GM18505 (cell line): ENCODE measurements around the gene PNPO.
"Not testable (repeated sequence)": the region's sequence is repeated elsewhere in the genome, so short reads cannot be mapped to it uniquely, and the experiment has no call there.

Experiments used
- ATAC-seq: cut with Tn5 transposase; IDR thresholded peaks from one replicate; pipeline ENCODE4 v1.9.1; 2021; ENCODE audit not compliant: unreplicated experiment
- POLR2A ChIP-seq: IDR thresholded peaks from 4 replicates; pipeline ENCODE4 v1.6.1; 2011; ENCODE audit warnings: borderline replicate concordance; ENCODE audit not compliant: insufficient read depth, insufficient read length; ENCODE audit errors: extremely low read depth

The PNPO gene

DNA sequence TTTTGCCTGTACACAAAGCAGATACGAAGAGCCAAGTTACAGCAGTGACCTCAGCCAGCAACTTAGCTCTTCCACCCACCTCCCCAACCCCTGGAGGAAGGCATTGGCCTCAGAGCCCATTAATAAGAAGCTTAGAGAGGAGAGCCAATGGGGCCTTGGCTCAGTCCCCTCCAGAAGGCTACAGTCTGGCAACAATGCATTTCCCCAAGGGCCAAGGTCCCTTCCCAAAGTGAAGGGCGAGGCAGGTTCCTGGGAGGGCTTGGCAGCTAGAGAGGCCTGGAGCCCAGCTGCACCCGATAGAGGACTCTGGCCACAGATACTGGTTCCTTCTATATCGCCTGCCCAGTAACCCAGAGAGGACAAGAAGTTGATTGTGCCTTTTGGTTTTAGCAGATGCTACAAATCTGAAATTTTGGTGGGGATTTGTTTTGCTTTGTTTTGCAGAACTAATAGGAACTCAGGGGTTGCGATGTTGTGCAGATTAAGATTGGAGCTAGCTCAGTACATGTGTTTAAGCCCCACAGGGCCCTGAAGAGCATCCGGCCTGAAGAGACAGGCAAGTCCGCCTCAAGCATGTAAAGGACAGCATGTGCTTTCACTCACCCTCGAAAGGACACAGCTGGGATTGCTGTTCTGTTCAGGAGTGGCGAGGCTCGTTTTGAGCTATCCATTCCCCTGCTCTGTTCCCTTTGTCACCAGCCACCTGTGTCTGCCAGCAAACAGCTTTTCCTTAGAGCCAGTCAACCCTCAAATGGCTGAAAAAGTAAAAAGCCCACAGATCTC, 12.0 kb upstream of the PNPO start:
- no peak for TF ChIP-seq POLR2A
- no peak for ATAC-seq

DNA sequence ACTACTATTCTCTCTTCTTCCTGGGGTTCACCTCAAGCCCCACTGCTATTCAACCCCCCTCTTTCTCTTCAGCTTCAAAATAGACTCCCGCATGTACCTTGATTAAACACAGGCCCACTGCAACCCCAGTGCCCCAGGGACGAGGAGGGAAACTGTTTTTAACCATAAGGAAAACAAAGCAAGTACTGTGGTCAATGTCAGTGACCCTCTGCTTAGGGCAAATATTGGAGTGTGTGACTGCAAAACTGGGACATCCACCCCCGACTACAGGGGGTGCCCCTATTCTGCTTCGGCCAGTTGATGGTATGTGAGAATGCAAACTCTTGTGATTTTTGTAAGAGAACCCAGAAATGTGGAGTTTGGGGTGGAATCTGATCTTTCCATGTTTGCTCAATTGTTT, 9.5 kb upstream of the PNPO start:
- no peak for TF ChIP-seq POLR2A
- ATAC-seq, result no peak

DNA sequence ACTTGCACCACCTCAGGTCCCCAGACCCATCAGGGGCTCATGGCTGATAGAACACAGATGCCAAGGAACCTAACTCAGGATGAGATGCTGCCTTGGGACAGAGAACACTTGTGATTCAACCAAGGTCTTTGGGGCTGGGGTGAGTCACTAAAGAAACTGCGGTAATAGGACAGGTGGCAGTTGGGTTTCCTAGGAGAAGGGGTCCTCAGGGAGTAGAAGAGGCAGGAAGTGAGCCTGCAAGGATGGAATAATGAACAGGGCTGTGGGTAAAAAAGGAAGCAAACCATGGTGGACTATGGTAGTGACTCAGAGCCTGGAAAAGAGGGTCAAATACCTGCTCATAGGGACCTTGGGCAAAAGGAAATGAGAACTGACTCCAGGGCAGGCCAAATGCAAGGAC, 6.5 kb upstream of the PNPO start:
- no peak for ATAC-seq
- no peak for TF ChIP-seq POLR2A

DNA sequence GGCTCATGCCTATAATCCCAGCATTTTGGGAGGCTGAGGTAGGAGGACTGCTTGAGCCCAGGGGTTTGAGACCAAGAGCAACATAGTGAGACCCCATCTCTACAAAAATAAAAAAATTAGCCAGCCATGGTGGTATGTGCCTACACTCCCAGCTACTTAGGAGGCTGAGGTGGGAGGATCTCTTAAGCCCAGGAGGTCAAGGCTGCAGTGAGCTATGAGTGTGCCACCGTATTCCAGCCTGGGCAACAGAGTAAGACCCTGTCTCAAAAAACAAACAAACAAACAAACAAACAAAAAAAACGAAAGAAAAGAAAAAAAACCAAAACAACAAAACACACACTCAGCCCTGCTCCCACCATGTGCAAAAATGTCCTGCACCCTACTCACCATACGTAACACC, 5.9 kb upstream of the PNPO start:
- ATAC-seq, result not testable (repeated sequence)

DNA sequence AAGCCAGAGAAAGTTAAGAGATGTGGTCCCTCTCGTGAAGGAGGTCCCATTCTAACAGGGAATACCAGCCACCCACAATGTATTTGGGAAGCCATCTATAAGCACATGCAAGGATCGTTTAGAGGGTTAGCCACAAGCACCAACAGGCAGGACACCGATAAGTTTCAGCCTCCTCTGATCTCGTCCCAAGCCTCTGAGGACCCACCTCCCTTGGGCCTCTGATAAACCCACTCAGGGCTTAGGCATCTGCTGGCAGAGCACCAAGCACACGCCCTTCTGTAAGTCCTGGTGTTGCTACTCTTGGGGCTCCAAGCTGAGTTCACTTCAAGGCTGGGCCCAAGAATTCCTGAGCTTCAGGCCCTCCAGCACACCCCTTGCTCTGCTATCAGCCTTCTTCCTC, 5.4 kb upstream of the PNPO start:
- ATAC-seq, result no peak
- no peak for TF ChIP-seq POLR2A

DNA sequence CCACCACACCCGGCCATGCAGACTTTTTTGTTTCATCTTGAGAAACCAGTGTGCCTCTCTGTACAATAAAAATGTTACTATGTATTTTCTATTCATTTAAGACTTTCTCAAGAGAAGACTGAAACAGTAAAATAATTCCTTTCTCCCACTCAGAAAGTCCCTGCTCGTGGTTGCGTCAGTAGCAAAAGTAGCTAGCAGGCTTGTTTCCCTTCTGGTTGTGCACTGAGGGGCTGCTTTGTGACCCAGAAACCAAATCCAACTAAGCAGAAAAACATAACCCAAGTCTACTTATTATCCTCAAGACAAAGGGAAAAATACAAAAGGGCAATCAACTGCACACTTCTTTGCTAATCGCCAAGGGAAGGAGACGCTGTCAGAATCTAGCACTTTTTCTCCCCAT, 3.4 kb upstream of the PNPO start:
- no peak for TF ChIP-seq POLR2A
- ATAC-seq, result no peak

DNA sequence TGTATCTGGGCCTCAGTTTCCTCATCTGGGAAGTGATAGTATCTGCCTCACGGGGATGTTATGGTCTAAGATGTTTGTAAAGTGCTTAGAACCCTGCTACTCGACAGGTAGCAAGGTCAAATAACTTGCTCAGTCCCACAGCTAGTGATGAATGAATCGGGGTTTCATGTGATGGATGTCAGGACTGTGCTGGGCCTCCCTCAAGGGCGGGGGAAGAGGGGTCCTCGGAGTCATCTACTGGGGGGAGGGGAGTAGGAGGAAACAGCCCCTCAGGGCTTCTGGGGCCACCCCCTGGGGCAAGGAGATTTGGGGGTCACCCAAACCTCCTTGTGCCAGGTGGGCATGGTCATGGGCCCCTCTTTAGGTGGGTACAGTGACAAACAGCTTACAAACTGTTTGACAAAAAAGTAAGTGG, 732 bp downstream of the PNPO start:
- no peak for TF ChIP-seq POLR2A
- ATAC-seq, result no peak

DNA sequence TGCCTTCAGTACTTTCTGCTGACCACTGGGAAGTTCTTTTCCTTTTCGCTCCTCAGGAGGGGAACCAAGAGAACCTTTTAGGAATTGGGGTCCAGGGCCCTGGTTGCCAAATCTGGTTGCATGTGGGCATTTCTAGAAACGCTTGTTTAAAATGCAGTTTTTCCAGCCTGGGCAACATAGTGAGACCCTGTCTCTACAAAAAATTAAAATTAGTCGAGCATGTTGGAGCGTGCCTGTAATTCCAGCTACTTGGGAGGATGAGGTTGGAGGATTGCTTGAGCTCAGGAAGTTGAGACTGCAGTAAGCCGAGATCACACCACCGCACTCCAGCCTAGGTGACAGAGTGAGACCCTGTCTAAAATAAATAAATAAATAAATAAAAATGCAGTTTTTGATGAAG, 1.2 kb downstream of the PNPO start:
- no peak for ATAC-seq
- TF ChIP-seq POLR2A, result no peak

DNA sequence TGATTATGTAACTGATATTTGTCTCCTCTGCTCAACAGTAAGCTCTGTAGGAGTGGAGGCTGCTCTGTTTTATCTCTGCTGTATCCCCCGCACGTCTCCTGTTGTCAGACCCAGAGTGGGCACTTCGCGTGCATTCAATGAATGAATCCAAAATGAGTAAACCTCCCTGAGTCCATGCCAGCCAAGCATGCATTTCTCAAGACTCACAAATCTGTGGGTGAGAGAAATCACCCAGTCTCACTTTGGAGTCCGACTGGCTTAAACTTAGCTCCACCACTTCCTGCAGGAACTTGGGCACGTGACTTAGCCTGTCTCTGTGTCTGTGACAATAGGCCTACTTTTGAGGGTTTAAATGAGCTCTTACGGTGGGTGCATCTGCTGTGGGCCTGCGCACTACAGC, 3.7 kb downstream of the PNPO start:
- ATAC-seq, result no peak
- no peak for TF ChIP-seq POLR2A

DNA sequence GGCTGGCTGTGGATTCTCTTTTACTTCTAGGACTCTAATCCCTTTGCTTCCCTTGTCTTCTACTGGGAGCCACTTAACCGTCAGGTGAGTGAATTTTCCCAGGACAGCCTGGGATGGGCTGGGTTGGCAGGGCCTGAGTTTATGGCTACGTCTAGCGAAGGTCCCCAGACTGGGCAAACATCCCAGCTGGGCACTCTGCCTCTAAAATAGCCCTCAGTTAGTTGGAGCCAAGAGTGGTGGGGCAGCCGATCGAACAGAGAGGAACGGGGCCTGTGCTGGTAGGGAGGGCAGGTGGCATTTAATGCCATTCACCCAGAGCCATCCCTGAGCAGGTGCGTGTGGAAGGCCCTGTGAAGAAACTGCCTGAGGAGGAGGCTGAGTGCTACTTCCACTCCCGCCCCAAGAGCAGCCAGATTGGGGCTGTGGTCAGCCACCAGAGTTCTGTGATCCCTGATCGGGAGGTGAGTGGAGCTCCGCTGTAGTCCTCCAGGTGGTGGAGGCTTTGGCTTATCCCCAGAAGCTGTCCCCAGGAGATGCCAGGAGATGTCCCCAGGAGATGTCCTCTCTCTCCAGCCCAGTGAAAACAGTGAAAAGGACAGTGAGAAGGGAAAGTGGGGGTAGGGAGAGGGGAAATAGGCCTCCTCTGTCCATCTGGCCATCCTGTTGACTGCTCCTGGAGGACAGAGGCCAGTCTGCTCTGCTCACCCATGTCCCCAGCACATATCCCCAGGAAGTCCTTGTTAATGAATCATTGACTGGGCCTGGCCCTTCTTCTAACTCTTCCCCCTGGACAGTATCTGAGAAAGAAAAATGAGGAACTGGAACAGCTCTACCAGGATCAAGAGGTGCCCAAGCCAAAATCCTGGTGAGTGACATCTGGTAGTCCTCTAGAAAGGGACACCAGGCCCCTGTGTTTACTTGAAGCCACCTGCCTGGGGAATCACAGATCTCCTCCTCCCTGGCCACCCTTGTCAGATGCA, 4.4 kb downstream of the PNPO start:
- ATAC-seq, result no peak
- TF ChIP-seq POLR2A, result no peak

DNA sequence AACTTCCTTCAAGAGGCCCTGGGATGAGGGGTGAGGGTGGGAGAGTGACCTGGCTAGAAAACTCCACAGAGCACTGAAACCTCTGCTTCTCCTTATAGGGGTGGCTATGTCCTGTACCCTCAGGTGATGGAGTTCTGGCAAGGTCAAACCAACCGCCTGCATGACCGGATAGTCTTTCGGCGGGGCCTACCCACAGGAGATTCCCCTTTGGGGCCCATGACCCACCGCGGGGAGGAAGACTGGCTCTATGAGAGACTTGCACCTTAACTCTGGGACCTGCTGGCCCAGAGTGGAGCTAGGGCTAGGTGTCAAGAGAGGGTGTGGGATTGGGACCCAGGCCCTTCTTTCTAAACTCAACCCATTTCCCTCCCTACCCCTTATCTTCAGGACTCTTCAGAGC, 5.1 kb downstream of the PNPO start:
- TF ChIP-seq POLR2A, result no peak
- no peak for ATAC-seq

DNA sequence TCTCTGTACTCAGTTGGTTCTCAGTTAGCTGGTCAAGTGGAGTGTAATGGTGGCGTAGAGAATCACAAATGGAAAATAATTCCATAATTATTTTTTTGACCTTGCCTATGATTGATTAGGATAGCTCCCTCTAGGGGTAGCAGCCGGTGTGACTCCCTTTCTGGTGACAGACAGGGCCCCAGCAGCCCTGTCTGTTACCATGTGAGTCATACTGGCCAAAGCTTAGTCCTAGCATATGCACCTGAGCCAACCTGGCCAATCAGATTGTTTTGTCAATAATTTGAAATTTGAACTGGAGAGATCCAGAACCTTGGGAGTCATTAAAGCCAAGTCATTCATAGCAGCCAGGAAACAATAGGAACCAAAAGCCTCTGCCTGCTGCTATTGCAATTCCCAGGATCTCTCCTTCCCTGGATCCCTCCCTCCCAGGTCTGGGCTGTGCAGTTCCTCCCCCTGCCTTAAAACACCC, 5.6 kb downstream of the PNPO start:
- no peak for ATAC-seq
- TF ChIP-seq POLR2A, result no peak

DNA sequence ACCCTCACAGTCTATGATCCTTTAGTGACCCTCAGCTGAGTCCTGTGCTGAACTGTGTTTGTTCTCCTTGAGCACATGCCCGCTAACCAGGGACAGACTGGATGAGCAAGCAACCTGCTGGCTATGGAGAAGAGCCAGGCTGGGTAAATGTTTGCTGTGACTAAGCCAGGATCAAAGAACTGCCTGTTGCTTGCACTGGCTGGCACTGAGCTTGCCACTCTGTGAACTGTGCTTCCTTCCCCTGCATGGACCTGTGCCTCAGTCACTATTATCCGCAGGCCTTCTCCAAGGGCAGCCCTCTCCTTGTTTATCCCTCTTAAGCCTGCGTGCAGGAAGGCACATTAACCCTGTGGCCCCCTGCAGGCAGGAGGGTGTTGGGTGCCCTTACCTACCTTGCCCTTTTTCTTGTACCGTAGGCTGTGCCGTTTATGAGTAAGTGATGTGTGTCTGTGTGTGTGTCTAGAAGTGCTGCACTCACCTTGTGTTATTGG, 7.4 kb downstream of the PNPO start:
- ATAC-seq, result no peak
- TF ChIP-seq POLR2A, result no peak
